ENCODE results near the gene SUMF1.

DNA sequence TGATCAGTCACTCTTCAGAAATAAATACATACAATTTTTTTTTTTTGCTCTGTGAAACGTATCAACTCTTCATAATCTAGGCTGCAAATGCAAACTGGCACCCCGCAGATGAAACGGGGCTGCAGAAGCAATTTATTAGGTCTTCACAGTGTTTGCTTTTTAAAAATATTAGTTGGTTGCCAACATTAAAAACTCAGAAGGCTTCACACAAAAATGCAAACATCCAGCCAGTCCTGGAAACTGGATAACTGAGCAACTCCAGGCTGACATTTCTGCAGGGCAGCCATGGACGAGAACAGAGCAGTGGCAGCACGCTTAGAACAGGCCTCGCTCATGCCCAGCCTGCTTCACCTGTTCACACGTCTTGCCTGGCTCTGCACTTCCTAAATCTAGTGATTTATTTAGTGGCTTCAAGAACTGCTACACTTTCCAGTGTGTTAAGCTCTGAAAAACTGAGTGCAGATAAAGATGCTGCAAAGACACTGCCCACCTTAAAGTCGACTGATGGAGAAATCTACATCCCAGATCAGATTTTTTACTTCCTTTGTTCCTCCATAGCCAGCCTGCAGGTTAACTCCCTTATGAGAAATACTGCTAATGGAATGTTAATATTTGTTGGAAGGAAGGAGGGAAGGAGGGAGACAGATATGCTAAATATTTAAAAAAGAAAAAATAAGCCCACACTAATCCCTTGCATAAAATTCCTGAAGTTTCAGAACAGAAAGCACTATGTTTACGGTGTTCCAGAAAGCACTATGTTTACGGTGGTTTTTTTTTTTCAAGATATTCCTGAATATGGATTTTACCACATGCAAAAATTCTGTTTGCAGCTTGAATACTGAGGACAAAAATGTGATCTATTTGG, 110.3 kb downstream of the SUMF1 start:
- no peak for TF ChIP-seq CTCF (conservative IDR thresholded peaks at IDR 0.05; ENCODE audit: low read depth, low read length)
- TF ChIP-seq RAD21 (IDR thresholded peaks at IDR 0.05; ENCODE audit: low read length), result no peak
- no peak for TF ChIP-seq CHD1 (IDR thresholded peaks at IDR 0.05; ENCODE audit: low read depth, low read length)
- no peak for TF ChIP-seq POLR2A (IDR thresholded peaks at IDR 0.05; ENCODE audit: low read depth, low read length)
- TF ChIP-seq BHLHE40 (IDR thresholded peaks at IDR 0.05; ENCODE audit: low read depth, low read length), result no peak
- no peak for TF ChIP-seq MXI1 (IDR thresholded peaks at IDR 0.05; ENCODE audit: borderline replicate concordance, low read depth, low read length)
- no peak for TF ChIP-seq SMC3 (IDR thresholded peaks at IDR 0.05; ENCODE audit: low read depth, low read length)
- no peak for TF ChIP-seq RFX5 (IDR thresholded peaks at IDR 0.05; ENCODE audit: low read depth, low read length)
- TF ChIP-seq, protein P1, sequence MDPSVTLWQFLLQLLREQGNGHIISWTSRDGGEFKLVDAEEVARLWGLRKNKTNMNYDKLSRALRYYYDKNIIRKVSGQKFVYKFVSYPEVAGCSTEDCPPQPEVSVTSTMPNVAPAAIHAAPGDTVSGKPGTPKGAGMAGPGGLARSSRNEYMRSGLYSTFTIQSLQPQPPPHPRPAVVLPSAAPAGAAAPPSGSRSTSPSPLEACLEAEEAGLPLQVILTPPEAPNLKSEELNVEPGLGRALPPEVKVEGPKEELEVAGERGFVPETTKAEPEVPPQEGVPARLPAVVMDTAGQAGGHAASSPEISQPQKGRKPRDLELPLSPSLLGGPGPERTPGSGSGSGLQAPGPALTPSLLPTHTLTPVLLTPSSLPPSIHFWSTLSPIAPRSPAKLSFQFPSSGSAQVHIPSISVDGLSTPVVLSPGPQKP (IDR thresholded peaks at IDR 0.05; ENCODE audit: borderline replicate concordance, low read depth, low read length), result no peak
- TF ChIP-seq, protein P2, sequence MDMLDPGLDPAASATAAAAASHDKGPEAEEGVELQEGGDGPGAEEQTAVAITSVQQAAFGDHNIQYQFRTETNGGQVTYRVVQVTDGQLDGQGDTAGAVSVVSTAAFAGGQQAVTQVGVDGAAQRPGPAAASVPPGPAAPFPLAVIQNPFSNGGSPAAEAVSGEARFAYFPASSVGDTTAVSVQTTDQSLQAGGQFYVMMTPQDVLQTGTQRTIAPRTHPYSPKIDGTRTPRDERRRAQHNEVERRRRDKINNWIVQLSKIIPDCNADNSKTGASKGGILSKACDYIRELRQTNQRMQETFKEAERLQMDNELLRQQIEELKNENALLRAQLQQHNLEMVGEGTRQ (IDR thresholded peaks at IDR 0.05; ENCODE audit: low read depth, low read length), result no peak
- TF ChIP-seq CEBPB (IDR thresholded peaks at IDR 0.05; ENCODE audit: low read depth, low read length), result no peak
- TF ChIP-seq RCOR1 (IDR thresholded peaks at IDR 0.05; ENCODE audit: insufficient replicate concordance, low read length), result no peak
- TF ChIP-seq NFE2L2 (IDR thresholded peaks at IDR 0.05; ENCODE audit: low read depth, low read length), result no peak
- no peak for TF ChIP-seq MAZ (IDR thresholded peaks at IDR 0.05; ENCODE audit: borderline replicate concordance, low read depth, low read length)
